HepG2 (cell line): ENCODE measurements around the gene DDOST.

ENCODE experiments used
- ATF1 ChIP-seq: IDR thresholded peaks from 2 replicates; pipeline ENCODE4 v1.6.1; 2016; ENCODE audit warnings: mild to moderate bottlenecking, control low read depth
- MAFK ChIP-seq, 2 experiments: IDR thresholded peaks in 1 of 2; conservative IDR thresholded peaks in 1 of 2; 2 replicates each; pipeline ENCODE4 v1.6.1; 2011; ENCODE audit warnings: improper control_type of control experiment in 2 of 2, low read length in 2 of 2
- POLR2AphosphoS5 ChIP-seq: IDR thresholded peaks from 2 replicates; pipeline ENCODE4 v1.6.1; 2012; ENCODE audit warnings: low read depth, low read length
- TCF7L2 ChIP-seq: IDR thresholded peaks from 2 replicates; pipeline ENCODE4 v1.6.1; 2011; ENCODE audit warnings: mild to moderate bottlenecking, low read depth, low read length, moderate library complexity
- ZNF354B ChIP-seq: sonication (generic); formaldehyde crosslinking; IDR thresholded peaks from 2 replicates; pipeline ENCODE4 v1.8.0; 2022; ENCODE audit warnings: mild to moderate bottlenecking, missing genetic modification reagents
- ZNF713 ChIP-seq: sonication (generic); formaldehyde crosslinking; IDR thresholded peaks from 2 replicates; pipeline ENCODE4 v1.4.0; 2020; ENCODE audit warnings: mild to moderate bottlenecking, missing genetic modification reagents
- ZNF777 ChIP-seq: sonication (generic); formaldehyde crosslinking; IDR thresholded peaks from 2 replicates; pipeline ENCODE4 v1.4.0; 2020; ENCODE audit warnings: missing genetic modification reagents
- ZSCAN29 ChIP-seq: sonication (generic); formaldehyde crosslinking; conservative IDR thresholded peaks from 2 replicates; pipeline ENCODE4 v1.4.0; 2020; ENCODE audit warnings: mild to moderate bottlenecking, missing genetic modification reagents
- TF ChIP-seq, protein P1 (sequence below), 2 experiments: sonication (generic) in 1 of 2; formaldehyde crosslinking in 1 of 2; IDR thresholded peaks; 2 replicates each; pipeline versions ENCODE4 v1.6.1 to v1.9.0; 2014 to 2022; ENCODE audit warnings: antibody characterized with exemption in 1 of 2, borderline replicate concordance in 1 of 2, inconsistent platforms in 1 of 2, low read depth in 1 of 2, missing genetic modification reagents in 1 of 2
- TF ChIP-seq, protein P2 (sequence below): fragments of 450-650 bp; IDR thresholded peaks from 2 replicates; pipeline ENCODE4 v1.6.1; 2016
- TF ChIP-seq, protein P3 (sequence below): sonication (generic); formaldehyde crosslinking; IDR thresholded peaks from 2 replicates; pipeline ENCODE4 v1.4.0; 2020; ENCODE audit warnings: missing genetic modification reagents, borderline replicate concordance
- TF ChIP-seq, protein P4 (sequence below): sonication (generic); formaldehyde crosslinking; IDR thresholded peaks from 2 replicates; pipeline ENCODE4 v1.4.0; 2020; ENCODE audit warnings: missing genetic modification reagents, borderline replicate concordance

DNA sequence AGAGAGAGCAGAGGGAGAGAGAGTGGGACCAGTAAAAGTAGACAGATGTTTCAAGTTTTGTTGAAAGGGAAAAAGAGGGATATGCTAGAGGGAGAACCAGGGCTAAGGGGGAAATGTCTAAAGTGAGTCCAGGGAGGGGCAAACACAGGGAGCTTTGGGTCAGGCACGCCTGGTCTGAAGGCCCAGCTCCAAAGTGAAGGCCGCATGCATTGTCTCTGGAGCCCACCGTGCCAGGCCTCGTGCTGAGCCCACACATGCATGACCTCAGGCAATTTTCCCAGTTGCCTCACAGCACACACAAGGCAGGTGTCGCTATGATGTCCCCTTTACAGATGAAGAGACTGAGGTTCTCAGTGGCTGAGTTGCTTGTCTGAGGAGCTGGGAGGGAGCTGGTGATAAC, 40.7 kb upstream of the DDOST start:
- TF ChIP-seq, protein P1, sequence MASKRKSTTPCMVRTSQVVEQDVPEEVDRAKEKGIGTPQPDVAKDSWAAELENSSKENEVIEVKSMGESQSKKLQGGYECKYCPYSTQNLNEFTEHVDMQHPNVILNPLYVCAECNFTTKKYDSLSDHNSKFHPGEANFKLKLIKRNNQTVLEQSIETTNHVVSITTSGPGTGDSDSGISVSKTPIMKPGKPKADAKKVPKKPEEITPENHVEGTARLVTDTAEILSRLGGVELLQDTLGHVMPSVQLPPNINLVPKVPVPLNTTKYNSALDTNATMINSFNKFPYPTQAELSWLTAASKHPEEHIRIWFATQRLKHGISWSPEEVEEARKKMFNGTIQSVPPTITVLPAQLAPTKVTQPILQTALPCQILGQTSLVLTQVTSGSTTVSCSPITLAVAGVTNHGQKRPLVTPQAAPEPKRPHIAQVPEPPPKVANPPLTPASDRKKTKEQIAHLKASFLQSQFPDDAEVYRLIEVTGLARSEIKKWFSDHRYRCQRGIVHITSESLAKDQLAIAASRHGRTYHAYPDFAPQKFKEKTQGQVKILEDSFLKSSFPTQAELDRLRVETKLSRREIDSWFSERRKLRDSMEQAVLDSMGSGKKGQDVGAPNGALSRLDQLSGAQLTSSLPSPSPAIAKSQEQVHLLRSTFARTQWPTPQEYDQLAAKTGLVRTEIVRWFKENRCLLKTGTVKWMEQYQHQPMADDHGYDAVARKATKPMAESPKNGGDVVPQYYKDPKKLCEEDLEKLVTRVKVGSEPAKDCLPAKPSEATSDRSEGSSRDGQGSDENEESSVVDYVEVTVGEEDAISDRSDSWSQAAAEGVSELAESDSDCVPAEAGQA (IDR thresholded peaks at IDR 0.05; ENCODE audit: low read depth) = no peak
- TF ChIP-seq, protein P1 (CRISPR knock-in tag; IDR thresholded peaks at IDR 0.05; ENCODE audit: borderline replicate concordance) = no peak
- TF ChIP-seq ZNF354B (CRISPR knock-in tag) (no peak), MAFK (conservative IDR thresholded peaks at IDR 0.05 in 1 of 2, IDR thresholded peaks at IDR 0.05 in 1 of 2; ENCODE audit: low read length in 2 of 2) (no peak), TCF7L2 (no peak), ZNF777 (CRISPR knock-in tag) (no peak), ZNF713 (CRISPR knock-in tag) (no peak), POLR2AphosphoS5 (no peak), ATF1 (CRISPR knock-in tag) (no peak), ZSCAN29 (CRISPR knock-in tag) (no peak)
- TF ChIP-seq, protein P2, sequence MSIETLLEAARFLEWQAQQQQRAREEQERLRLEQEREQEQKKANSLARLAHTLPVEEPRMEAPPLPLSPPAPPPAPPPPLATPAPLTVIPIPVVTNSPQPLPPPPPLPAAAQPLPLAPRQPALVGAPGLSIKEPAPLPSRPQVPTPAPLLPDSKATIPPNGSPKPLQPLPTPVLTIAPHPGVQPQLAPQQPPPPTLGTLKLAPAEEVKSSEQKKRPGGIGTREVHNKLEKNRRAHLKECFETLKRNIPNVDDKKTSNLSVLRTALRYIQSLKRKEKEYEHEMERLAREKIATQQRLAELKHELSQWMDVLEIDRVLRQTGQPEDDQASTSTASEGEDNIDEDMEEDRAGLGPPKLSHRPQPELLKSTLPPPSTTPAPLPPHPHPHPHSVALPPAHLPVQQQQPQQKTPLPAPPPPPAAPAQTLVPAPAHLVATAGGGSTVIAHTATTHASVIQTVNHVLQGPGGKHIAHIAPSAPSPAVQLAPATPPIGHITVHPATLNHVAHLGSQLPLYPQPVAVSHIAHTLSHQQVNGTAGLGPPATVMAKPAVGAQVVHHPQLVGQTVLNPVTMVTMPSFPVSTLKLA = no peak
- TF ChIP-seq, protein P3, sequence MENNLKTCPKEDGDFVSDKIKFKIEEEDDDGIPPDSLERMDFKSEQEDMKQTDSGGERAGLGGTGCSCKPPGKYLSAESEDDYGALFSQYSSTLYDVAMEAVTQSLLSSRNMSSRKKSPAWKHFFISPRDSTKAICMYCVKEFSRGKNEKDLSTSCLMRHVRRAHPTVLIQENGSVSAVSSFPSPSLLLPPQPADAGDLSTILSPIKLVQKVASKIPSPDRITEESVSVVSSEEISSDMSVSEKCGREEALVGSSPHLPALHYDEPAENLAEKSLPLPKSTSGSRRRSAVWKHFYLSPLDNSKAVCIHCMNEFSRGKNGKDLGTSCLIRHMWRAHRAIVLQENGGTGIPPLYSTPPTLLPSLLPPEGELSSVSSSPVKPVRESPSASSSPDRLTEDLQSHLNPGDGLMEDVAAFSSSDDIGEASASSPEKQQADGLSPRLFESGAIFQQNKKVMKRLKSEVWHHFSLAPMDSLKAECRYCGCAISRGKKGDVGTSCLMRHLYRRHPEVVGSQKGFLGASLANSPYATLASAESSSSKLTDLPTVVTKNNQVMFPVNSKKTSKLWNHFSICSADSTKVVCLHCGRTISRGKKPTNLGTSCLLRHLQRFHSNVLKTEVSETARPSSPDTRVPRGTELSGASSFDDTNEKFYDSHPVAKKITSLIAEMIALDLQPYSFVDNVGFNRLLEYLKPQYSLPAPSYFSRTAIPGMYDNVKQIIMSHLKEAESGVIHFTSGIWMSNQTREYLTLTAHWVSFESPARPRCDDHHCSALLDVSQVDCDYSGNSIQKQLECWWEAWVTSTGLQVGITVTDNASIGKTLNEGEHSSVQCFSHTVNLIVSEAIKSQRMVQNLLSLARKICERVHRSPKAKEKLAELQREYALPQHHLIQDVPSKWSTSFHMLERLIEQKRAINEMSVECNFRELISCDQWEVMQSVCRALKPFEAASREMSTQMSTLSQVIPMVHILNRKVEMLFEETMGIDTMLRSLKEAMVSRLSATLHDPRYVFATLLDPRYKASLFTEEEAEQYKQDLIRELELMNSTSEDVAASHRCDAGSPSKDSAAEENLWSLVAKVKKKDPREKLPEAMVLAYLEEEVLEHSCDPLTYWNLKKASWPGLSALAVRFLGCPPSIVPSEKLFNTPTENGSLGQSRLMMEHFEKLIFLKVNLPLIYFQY = no peak
- TF ChIP-seq, protein P4, sequence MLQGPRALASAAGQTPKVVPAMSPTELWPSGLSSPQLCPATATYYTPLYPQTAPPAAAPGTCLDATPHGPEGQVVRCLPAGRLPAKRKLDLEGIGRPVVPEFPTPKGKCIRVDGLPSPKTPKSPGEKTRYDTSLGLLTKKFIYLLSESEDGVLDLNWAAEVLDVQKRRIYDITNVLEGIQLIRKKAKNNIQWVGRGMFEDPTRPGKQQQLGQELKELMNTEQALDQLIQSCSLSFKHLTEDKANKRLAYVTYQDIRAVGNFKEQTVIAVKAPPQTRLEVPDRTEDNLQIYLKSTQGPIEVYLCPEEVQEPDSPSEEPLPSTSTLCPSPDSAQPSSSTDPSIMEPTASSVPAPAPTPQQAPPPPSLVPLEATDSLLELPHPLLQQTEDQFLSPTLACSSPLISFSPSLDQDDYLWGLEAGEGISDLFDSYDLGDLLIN (CRISPR knock-in tag) = no peak
